Calu3 (cell line): ENCODE measurements around the gene LSM11. TPM values are rescaled to one million over a fixed set of nuclear protein-coding genes. Genes with fewer than 3 reads are reported as not detected.

Experiments
- BruUV-seq: library from RNA; stranded (reverse); fragments of 400-500 nt; replicated peaks from 2 replicates; lab custom pipeline; 2021; lab: Mats Ljungman, UMichigan
- CTCF ChIA-PET: fragments of 300-600 bp; sonication (Branson Sonifier 250); formaldehyde crosslinking; loops from one replicate; lab custom pipeline; 2022; ENCODE audit warnings: antibody characterized with exemption; lab: Charles Lee
- DNase-seq: peaks from one replicate; pipeline ENCODE4 v3.0.0; 2022
- H3K27ac Mint-ChIP-seq: one replicate; pipeline ENCODE4 v1.8.0; 2022; ENCODE audit warnings: mixed read lengths; ENCODE audit not compliant: unreplicated experiment
- H3K27me3 Mint-ChIP-seq: one replicate; pipeline ENCODE4 v1.8.0; 2022; ENCODE audit warnings: mixed read lengths; ENCODE audit not compliant: unreplicated experiment
- H3K36me3 Mint-ChIP-seq: one replicate; pipeline ENCODE4 v1.8.0; 2022; ENCODE audit warnings: mild to moderate bottlenecking, moderate library complexity, mixed read lengths; ENCODE audit not compliant: insufficient read depth, unreplicated experiment
- H3K4me1 Mint-ChIP-seq: one replicate; pipeline ENCODE4 v1.8.0; 2022; ENCODE audit warnings: mild to moderate bottlenecking, low read depth, mixed read lengths; ENCODE audit not compliant: unreplicated experiment
- H3K4me3 Mint-ChIP-seq: one replicate; pipeline ENCODE4 v1.8.0; 2022; ENCODE audit warnings: mild to moderate bottlenecking, low read depth, moderate library complexity, mixed read lengths; ENCODE audit not compliant: unreplicated experiment
- H3K9me3 Mint-ChIP-seq: one replicate; pipeline ENCODE4 v1.8.0; 2022; ENCODE audit warnings: low read depth, mixed read lengths; ENCODE audit not compliant: unreplicated experiment
- intact Hi-C: fragments of 100-400 bp; cut with micrococcal nuclease; formaldehyde crosslinking; loops from one replicate; pipeline ENCODE4 v1.10.0; 2022; ENCODE audit not compliant: unreplicated experiment
- total RNA-seq: library from RNA; stranded (reverse); gene quantifications from 2 replicates; pipeline ENCODE4 v1.2.3, GENCODE V29; 2022
- TF ChIP-seq, protein P1 (sequence below): fragments of 200-600 bp; IDR thresholded peaks from one replicate; pipeline ENCODE4 v1.8.0; 2022; ENCODE audit warnings: antibody characterized with exemption; ENCODE audit not compliant: unreplicated experiment

The LSM11 gene
- total RNA-seq, 1 experiment from 2014 or later, result 4.6 TPM

DNA sequence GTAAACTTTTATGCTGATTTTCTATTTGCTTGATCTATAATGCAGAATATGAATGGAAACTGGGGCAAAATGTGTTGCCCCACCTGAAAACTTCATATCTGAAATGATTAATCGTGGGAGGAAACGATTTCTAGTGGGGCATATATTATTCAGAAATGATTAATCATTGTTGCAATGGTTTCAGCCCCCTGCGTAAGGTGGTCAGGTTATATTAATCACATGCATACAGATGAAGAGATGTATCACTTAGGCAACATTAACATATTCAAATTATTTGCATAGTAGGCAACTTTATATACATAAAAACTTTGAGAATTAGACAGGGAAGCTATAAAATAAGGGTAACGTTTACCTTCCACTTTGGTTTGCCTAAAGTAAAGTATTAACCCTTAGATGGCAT is 49.8 kb downstream of the LSM11 start:
- no TSS peak for BruUV-seq
- DNase-seq, result no peak
- Mint-ChIP-seq H3K27ac (no peak overlapping the region), H3K4me3 (no peak overlapping the region), H3K27me3 (no peaks in the 10 kb centered on the region), H3K9me3 (no peaks in the 10 kb centered on the region), H3K36me3 (peaks cover 49% of the 10 kb centered on the region), H3K4me1 (no peaks in the 10 kb centered on the region)
- CTCF ChIA-PET, result no interaction called here
- TF ChIP-seq, protein P1, sequence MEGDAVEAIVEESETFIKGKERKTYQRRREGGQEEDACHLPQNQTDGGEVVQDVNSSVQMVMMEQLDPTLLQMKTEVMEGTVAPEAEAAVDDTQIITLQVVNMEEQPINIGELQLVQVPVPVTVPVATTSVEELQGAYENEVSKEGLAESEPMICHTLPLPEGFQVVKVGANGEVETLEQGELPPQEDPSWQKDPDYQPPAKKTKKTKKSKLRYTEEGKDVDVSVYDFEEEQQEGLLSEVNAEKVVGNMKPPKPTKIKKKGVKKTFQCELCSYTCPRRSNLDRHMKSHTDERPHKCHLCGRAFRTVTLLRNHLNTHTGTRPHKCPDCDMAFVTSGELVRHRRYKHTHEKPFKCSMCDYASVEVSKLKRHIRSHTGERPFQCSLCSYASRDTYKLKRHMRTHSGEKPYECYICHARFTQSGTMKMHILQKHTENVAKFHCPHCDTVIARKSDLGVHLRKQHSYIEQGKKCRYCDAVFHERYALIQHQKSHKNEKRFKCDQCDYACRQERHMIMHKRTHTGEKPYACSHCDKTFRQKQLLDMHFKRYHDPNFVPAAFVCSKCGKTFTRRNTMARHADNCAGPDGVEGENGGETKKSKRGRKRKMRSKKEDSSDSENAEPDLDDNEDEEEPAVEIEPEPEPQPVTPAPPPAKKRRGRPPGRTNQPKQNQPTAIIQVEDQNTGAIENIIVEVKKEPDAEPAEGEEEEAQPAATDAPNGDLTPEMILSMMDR, result no peak
- intact Hi-C loops, result no loop called here

DNA sequence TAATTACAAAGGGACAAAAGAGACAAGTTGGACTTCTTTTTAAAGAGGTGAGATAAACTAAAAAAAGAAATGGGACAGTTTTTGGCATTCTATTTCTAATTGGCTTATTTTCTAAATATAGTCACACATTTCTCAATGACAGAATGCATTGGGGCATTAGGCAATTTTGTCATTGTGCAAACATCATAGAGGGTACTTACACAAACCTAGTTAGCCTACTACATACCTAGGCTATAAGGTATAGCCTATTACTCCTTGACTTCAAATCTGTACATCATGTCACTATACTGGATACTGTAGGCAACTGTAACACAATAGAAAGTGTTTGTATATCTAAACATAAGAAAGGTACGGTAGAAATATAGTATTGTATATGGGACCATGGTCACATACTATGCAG is 56.1 kb downstream of the LSM11 start:
- no TSS peak for BruUV-seq

DNA sequence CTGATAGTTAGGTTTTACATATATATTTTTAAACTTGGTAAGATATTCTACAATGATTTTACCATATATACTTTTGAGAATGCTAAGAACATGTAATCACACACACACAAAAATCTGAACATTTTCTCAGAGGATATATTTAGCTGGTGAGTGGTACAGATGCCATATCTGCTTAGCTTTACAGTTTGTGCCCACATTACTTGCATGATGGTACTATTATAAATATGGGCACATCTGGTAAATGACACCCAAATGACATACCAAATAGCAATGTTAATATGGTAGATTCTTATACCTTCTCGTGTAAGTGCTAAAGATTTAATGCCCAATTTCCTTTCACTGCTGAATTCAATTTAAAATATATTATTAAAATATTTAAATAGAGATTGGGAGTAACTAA is 56.6 kb downstream of the LSM11 start:
- CTCF ChIA-PET, result no interaction called here
- DNase-seq, result no peak

More for the DNA sequence above, 56.1 kb downstream of the LSM11 start:
- H3K4me3 Mint-ChIP-seq, result no peak overlapping the region
- no peak for DNase-seq
- TF ChIP-seq, protein P1, result no peak
- H3K36me3 Mint-ChIP-seq, result peaks cover 29% of the 10 kb centered on the region
- H3K4me1 Mint-ChIP-seq, result no peaks in the 10 kb centered on the region
- intact Hi-C loops, result no loop called here
- H3K9me3 Mint-ChIP-seq, result no peaks in the 10 kb centered on the region
- CTCF ChIA-PET, result no interaction called here
- H3K27ac Mint-ChIP-seq, result no peak overlapping the region
- no peaks in the 10 kb centered on the region for H3K27me3 Mint-ChIP-seq

DNA sequence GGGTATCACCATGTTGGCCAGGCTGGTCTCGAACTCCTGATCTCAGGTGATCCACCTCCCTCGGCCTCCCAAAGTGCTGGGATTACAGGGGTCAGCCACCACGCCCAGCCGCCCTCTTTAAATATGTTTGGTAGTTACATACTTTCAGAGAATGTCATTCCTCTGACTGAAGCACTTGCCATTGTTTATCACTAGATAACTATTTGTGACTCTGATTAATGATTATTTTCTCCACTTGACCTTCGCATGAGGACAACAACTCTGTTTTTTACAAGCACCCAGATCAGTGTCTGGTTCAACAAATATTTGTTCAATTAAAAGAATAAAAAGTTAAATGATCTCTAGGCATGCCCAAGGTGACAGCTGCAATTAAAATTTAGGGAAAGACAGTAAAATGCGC is 59.2 kb downstream of the LSM11 start:
- BruUV-seq, result no TSS peak
- Mint-ChIP-seq H3K9me3 (no peaks in the 10 kb centered on the region), H3K4me1 (no peaks in the 10 kb centered on the region), H3K27ac (no peak overlapping the region), H3K27me3 (no peaks in the 10 kb centered on the region), H3K4me3 (no peak overlapping the region), H3K36me3 (peaks cover 32% of the 10 kb centered on the region)
- intact Hi-C loops, result no loop called here
- DNase-seq, result no peak
- TF ChIP-seq, protein P1, result no peak
- CTCF ChIA-PET, result no interaction called here

More for the DNA sequence above, 56.6 kb downstream of the LSM11 start:
- Mint-ChIP-seq H3K27ac (no peak overlapping the region), H3K9me3 (no peaks in the 10 kb centered on the region), H3K36me3 (peaks cover 32% of the 10 kb centered on the region), H3K27me3 (no peaks in the 10 kb centered on the region), H3K4me1 (no peaks in the 10 kb centered on the region), H3K4me3 (no peak overlapping the region)
- TF ChIP-seq, protein P1, result no peak
- BruUV-seq, result no TSS peak
- intact Hi-C loops, result no loop called here
